Stimulated activated CD8-positive, alpha-beta memory T cell treated with anti-CD3 and anti-CD28 coated beads, Interleukin-7, amount 100 ng/mL, for 48 hours (primary cell): ENCODE data around the gene RBM19.

Experiments used
- DNase-seq, 2 donors: peaks; one replicate each; pipeline ENCODE4 v3.0.0-alpha.2; 2020; ENCODE audit warnings: low read depth in 1 of 2; ENCODE audit errors: extremely low read depth in 1 of 2

RBM19 gene

DNA sequence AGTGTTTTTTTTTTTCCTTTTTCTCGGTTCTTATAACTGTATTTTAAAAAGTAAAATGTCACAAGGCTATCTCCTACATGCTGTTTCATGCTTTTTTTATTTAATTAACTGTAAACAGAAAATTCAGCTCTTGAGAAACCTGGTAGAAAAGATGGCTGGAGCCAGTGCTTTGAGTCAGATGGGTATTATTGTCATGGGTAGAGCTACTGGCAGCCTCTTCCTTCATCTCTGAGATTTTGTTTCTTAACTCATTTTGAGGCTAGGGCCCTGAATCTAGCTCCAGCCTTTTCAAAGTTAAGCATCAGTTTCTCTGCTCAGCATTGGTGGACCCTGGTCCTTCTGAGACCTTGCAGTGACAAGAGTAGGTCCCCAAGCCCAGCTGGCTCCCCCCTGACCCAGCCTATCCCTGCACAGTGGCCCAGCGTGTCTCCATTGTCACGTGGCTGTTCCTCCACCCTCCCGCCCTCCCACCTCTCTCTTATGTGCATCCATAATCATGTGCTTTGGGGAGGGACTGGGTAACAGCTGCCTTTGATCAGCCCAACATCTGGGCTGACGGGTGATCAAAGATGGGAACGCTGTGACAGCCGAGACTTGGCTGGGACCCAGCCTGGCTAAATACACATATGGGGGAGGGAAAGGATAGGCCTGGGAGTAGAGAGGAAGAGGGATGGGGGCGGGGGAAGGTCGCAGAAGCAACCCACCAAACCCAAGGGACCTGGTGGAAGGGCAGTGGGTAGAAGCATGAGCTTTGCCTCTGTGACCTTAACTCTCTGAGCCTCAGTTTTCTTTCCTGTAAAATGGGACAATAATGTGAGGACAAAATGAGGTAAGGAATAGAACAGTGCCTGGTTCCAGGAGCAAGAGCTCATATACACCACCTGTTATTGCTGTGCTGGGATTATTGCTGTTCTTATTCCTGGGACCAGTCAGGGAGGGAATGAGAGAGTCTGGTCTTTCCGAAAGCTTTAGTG, 24.4 kb upstream of the RBM19 start:
- no peak for DNase-seq

DNA sequence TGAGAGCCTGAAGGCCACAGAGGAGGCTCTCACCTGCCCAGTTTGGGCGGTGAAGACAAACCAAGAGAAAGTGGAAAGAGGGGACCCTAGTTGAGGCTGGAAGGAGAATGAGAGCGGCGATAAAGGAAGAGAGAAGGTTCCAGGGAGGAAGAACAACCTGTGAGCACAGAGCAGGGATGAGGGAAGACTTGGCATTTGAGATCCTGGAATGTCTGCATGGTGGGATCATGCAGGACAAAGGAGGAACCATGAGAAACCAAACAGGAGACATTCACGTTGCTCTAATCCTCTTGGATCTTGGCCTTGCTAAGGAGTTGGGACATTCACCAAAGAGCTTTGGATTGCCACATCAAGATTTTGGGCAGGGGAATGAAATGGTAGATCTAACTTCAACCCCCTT, 22.9 kb upstream of the RBM19 start:
- no peak for DNase-seq

- DNase-seq = no peak
These were observed 21.9 kb upstream of the RBM19 start for GRCh38 chr12:113988064-113988451.

GRCh38 chr12:113987261-113988063, 21.3 kb upstream of the RBM19 start:
- no peak for DNase-seq

- DNase-seq = no peak
These were observed 18.3 kb upstream of the RBM19 start for GRCh38 chr12:113984464-113984863.

- no peak for DNase-seq
These were observed 17.8 kb upstream of the RBM19 start for GRCh38 chr12:113983777-113984448.

DNA sequence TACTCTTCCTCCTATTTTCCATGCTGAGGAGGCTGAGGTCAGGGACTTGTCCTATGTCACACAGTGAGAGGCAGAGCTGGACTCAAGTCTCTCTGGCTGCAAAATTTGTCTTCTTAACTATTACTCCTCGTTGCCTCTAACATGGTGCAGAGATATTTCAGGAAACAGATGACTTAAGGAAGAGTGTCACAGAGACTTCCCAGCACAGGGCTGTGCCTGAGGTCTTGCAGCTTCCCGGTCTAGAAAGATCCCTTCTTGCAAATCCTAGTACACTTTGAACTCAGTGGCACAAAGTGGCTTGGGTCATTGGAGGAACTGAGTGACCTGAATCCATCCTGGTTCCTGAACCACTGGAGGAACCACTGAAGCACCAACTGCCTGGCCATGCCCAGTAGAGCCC, 17.1 kb upstream of the RBM19 start:
- no peak for DNase-seq

DNA sequence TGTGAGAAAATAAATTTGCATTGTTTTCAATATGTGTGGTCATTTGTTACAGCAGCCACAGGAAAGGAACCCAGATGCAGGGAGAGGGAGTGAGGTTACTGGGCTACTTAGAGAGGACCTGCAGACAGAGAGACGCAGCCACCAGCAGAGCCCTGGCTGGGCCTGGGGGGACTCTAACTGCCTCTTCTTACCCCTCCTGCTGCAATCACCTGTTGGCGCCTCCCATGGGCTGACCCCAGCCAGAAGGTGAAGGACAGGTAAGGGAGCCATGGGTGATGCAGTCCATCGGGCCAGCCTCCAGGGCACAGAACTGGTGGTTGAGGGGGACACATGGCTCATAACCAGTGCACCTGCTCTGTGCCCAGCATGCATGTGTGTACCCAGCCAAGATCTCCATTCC, 15.8 kb upstream of the RBM19 start:
- DNase-seq = no peak

- no peak for DNase-seq
These were observed 14.6 kb upstream of the RBM19 start for GRCh38 chr12:113980537-113981337.

DNA sequence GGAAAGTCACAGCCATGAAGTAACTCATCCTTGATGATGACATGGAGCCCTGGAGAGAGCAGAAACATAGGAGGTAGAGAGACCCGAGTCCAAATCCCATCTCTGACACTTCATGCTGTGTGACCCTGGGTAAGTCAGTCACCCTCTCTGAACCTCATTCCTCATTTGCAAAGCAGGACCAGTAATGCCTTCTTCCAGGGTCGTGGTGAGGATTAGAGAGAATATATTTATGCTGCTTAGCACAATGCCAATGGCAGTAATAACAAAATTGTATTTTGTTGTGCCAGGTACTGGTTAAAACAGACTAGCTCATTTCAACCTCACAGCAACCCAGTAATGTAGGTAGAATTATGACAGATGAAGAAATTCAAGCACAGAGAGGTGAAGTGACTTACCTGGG, 13.9 kb upstream of the RBM19 start:
- DNase-seq = no peak

- no peak for DNase-seq
These were observed 12.0 kb upstream of the RBM19 start for GRCh38 chr12:113978080-113978479.

DNA sequence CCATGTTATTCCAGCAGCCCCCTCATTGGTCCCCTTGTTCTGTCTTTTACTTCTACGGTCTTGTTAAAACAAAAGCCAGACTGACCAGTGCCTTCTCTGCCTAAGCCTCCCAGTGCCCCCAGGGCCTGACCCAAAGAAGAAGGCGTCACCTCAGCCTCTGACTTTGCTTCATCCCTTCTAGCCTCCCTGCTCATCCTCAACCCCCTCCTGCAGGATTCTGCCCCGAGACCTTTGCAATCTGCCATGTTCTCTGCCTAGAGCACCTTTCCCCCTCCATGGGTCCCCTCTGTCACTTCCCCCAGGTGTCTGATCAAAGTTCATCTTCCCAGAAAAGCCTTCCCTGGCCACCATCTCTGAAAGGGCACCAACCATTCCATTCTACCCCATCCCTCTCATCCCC, 7.9 kb upstream of the RBM19 start:
- DNase-seq = no peak

GRCh38 chr12:113973109-113973904, 7.2 kb upstream of the RBM19 start:
- DNase-seq = no peak

GRCh38 chr12:113971392-113971791, 5.3 kb upstream of the RBM19 start:
- no peak for DNase-seq

GRCh38 chr12:113970211-113970610, 4.1 kb upstream of the RBM19 start:
- no peak for DNase-seq

- no peak for DNase-seq
These were observed 1.2 kb upstream of the RBM19 start for GRCh38 chr12:113967368-113967767.

- no peak for DNase-seq
These were observed 3.4 kb downstream of the RBM19 start for GRCh38 chr12:113962733-113963132.

DNA sequence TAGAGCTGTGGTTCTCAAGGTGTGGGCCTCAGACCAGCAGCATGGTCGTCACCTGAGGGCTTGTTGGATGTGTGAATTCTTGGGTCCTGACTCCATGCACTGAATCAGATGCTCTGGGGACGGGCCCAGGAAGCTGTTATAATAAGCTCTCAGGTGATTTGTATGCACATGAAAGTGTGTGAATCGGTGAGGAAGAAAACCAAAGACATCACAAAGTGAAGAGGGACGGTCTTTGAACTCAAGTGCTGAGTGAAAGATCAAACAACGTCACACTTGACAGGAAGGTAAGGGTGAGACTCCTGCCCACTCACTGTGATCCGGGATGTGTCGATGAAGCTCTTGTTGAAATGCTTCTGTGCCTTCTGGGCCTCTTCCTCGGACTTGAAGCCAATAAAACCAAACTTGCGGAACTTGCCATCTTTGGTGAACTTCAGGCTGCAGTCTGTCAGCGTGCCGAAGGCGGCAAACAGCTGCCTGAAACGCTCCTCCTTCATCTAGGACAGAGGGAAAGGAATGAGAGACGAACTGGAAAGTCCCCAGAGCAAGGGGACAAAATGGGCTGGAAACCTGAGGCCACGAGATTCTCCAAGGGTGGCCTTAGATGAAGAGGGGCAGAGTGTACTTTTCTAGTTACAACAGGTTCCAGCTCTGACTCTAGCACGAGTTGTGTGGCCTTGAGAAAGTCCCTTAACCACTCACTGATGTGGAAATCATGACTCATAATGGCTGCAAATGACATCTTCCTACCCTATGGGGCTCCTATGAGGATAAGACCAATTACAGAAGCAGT, 4.0 kb downstream of the RBM19 start:
- peak; percentile 15 to 47 for DNase-seq

- DNase-seq = no peak
These were observed 6.1 kb downstream of the RBM19 start for GRCh38 chr12:113960030-113960429.
